GM04504 (cell line): Measurements from ENCODE around the gene KAZN.
A peak's percentile ranks its signal among the peaks of the same experiment; 100 is the strongest.

ENCODE experiments used
- DNase-seq: peaks from one replicate; pipeline ENCODE4 v3.0.0-alpha.2; 2012; ENCODE audit warnings: low read depth

The KAZN gene

GRCh38 chr1:15064217-15064929 lies 465.9 kb downstream of the KAZN start:
- DNase-seq, result no peak

DNA sequence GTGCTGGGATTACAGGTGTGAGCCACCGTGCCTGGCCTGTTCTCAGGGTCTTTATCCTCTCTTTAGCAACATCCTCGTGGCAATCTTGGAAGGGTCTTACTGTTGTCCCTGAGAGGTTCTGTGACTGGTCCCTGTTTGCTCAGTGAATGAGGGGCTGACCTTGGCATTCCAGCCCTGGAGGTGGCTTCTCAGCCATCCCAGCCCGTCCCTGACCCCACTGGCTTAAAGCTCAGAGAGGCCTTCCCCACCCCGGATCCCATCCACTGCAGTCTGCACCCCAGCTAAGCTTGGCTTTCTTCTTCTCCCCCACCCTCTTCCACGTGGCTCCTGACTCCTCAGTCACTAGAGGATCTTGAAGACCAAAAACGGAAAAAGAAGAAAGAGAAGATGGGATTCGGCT lies 466.8 kb downstream of the KAZN start:
- DNase-seq, result no peak

DNA sequence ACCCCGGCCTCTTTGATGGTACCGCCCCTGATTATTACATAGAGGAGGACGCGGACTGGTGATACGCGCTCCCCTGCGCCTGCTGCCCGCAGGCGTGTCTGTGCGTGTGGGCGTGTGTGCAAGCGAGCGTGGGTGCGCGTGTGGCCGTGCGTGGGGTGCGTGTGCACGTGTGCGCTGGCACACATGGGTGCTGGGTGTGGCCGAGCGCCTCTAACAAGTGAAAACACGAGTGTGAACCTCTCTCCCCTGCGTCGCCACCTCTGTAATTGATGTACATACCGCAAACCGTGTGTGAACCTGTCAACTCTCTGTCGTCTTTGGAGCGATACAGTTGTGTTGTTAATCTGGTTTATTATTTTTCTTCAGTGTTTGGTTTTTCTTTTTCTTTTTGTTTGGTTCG lies 467.3 kb downstream of the KAZN start:
- DNase-seq, result no peak

GRCh38 chr1:15066191-15066590 lies 467.7 kb downstream of the KAZN start:
- no peak for DNase-seq

DNA sequence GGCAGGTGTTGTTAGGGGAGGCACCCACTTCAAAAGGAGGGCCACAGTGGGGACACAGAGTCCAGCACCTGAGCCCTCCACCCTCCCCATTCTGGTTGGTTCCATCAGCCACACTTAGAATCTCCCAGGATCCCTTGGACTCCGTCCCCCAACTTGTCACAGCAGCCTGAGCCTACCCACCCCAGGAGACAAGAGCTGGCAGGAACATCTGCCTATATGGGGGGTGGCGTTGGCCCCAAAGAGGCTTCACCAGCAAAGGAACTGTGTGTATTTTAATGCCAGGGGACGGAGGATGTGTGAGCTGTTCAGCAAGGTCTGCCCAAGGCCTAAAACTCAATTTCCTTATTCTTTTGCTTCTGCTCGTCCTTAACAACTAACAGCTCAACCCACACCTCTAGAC lies 468.7 kb downstream of the KAZN start:
- DNase-seq, result no peak

- DNase-seq, result no peak
Observed at GRCh38 chr1:15068152-15068551, 469.7 kb downstream of the KAZN start.

GRCh38 chr1:15068997-15069396 lies 470.5 kb downstream of the KAZN start:
- no peak for DNase-seq

DNA sequence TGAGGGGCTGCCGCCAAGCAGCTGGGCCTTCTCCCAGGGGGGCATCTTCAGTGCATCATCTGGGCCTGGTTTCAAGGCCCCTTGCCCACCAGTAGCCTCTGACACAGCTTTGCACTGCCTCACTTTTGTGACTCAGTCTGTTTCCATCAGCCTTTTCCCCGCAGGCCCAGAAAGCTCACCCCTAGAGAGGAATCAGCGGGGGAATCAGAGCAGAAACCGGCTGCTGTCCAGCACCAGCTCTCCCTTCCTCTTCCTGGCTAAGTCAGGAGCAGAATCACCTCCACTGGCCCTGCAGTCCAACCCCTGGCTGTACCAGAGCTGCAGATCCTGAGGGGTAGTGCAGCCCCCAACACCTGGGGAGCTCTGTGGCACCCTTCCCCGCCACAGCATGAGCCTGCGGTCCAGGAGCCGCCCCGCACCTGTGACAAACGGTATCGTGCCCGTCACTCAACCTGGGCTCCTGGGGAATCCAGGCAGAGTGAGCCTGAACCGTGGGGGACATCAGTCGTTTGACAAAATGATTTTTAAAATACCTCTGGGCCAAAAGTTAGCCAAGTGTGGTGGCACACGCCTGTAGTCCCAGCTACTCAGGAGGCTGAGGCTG lies 471.8 kb downstream of the KAZN start:
- DNase-seq, result no peak

- no peak for DNase-seq
Observed at GRCh38 chr1:15071936-15072335, 473.5 kb downstream of the KAZN start.

DNA sequence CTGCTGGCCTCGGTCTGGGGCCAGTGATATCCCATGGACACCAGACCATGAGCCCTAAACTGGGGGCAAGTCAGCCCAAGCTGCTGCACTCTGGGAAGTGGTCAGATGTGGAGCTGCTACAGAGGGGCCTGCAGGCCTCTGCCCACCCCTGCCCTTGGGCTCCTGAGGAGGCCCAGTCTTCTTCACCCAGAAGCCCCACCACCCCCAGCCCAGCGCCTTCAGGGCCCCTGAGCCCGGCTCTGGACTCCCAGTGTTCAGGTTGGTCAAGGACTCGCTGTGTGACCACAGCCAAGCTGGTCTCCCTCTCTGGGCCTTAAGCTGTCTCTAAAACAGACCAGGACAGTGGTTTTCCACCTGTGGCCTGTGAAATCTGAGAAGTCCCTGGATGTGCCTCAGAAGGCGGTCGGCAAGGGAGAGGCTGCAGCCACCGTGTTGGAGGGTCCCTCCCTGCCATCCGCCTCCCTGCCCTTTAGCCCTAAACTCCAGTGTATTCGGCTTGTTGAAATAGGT lies 475.4 kb downstream of the KAZN start:
- no peak for DNase-seq

GRCh38 chr1:15075175-15075574 lies 476.7 kb downstream of the KAZN start:
- no peak for DNase-seq

DNA sequence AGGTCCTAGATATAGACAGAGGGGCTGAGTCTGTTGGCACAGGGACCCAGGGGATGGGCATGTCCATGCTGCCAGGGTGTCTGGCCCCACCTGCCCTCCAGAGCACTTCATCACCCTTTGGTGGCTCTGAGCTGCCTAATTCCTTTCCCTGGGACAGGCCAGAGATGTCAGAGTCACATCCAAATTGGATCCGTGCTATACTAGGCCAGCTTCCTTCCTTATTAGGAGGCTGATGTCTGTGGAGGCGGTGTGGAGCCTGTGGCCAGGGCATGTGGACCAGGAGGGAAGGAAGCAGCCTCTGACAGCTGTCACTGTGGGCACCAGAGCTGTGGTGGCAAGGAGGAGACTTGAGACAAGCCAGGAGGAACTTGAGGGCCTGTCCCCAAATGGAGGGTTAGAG lies 477.3 kb downstream of the KAZN start:
- DNase-seq, result no peak

DNA sequence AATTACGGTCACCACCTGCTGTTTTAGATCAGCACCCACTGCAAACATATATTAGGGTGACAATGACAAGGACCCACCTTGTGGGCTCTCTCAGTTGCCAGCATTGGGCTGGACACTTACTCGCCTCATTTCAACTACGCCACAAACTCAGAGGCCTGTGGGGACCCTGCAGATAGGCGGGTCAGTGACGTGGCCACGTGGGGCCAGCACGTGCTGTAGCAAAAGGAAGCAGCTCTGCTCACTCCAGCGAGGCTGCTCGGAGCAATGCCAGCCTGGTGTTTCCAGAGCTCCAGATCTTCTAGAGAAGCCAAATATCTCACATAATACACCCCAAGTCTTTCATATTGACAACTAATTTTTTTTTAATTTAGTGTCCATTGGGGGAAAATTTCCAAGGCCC lies 478.3 kb downstream of the KAZN start:
- DNase-seq, result no peak

- no peak for DNase-seq
Observed at GRCh38 chr1:15077384-15077783, 478.9 kb downstream of the KAZN start.

DNA sequence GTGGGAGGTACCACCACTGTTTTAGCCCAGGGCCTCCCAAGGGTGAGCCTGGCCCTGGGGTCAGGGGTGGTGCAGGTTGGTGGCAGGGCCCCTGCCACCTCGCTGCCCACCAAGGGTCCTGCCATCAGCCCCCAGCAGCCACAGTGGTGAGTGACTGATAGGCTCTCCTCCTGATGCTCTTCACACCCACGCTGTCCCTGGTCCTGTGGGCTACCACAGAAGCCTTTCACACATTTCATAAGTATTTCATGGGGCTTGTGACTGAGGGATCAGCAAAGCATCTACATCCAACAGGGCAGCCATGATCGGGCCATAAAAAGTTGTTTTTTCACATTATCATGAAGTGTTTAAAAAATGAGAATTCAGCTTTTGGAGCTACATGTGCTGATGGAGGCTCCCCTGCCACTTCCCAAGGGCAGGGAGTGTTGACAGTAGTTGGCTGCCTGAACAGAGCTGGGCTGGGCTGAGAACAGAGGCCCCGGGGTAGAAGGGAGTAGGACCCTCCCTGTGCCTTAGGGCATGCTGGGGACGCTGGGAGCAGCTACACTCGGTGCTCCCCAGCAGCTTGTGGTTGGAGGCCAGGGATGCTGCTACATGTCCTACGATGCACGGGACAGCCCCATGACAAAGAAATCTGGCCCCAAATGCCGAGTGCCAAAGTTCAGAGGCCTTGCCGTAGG lies 482.0 kb downstream of the KAZN start:
- no peak for DNase-seq

GRCh38 chr1:15081102-15081501 lies 482.6 kb downstream of the KAZN start:
- no peak for DNase-seq

DNA sequence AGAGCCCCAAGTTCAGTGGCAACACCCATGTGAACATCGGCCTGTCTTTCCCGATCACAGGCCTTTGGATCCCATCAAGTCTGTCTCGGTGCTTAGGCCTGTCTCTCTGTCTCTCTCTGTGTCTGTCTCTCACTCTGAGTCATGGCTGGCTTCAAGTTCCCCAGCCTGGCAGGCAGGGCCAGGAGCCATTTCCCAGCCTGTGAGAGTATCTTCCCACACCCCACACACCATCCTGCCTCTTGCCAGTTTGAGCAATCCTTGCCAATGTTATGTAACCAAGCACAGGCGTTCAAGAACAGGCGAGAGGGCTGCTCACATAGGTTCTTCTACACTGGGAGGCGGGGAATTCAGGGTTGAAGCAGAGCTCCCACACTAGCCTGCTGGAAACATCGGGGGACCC lies 485.1 kb downstream of the KAZN start:
- DNase-seq, result peak; percentile 8

- DNase-seq, result no peak
Observed at GRCh38 chr1:15088281-15088971, 489.9 kb downstream of the KAZN start.

- no peak for DNase-seq
Observed at GRCh38 chr1:15089258-15089992, 490.9 kb downstream of the KAZN start.

GRCh38 chr1:15090373-15090772 lies 491.9 kb downstream of the KAZN start:
- no peak for DNase-seq

- DNase-seq, result no peak
Observed at GRCh38 chr1:15094056-15094455, 495.6 kb downstream of the KAZN start.
